HEK293 (cell line): Measurements from ENCODE around the gene PPP6C.
"Not testable (repeated sequence)": the region's sequence is repeated elsewhere in the genome, so short reads cannot be mapped to it uniquely, and the experiment has no call there.

Source experiments
- BCL11A ChIP-seq: fragments of 450-650 bp; formaldehyde crosslinking; IDR thresholded peaks from 2 replicates; pipeline ENCODE4 v1.5.1; 2016; ENCODE audit warnings: low read depth, missing biosample characterization, missing genetic modification characterization
- OVOL3 ChIP-seq: fragments of 450-650 bp; formaldehyde crosslinking; IDR thresholded peaks from 2 replicates; pipeline ENCODE4 v1.5.1; 2016; ENCODE audit warnings: missing biosample characterization, missing genetic modification characterization
- WT1 ChIP-seq: fragments of 450-650 bp; formaldehyde crosslinking; IDR thresholded peaks from 2 replicates; pipeline ENCODE4 v1.5.1; 2016; ENCODE audit warnings: missing biosample characterization, missing genetic modification characterization
- ZNF148 ChIP-seq: fragments of 450-650 bp; formaldehyde crosslinking; IDR thresholded peaks from 2 replicates; pipeline ENCODE4 v1.5.0; 2017; ENCODE audit warnings: missing biosample characterization, missing genetic modification characterization, borderline replicate concordance
- ZNF792 ChIP-seq: fragments of 450-650 bp; formaldehyde crosslinking; IDR thresholded peaks from 2 replicates; pipeline ENCODE4 v1.5.1; 2016; ENCODE audit warnings: missing biosample characterization, missing genetic modification characterization
- ZNF837 ChIP-seq: fragments of 450-650 bp; formaldehyde crosslinking; IDR thresholded peaks from 2 replicates; pipeline ENCODE4 v1.5.1; 2016; ENCODE audit warnings: missing biosample characterization, missing genetic modification characterization
- TF ChIP-seq, protein P1 (sequence below): fragments of 450-650 bp; formaldehyde crosslinking; IDR thresholded peaks from 2 replicates; pipeline ENCODE4 v1.5.1; 2016; ENCODE audit warnings: missing biosample characterization, missing genetic modification characterization

GRCh38 chr9:125234099-125234498 is 44.5 kb upstream of the PPP6C start:
- not testable (repeated sequence) for TF ChIP-seq ZNF792 (tag by site-specific recombination); BCL11A (tag by site-specific recombination); OVOL3; ZNF837 (tag by site-specific recombination); WT1 (tag by site-specific recombination); ZNF148 (tag by site-specific recombination)
- TF ChIP-seq, protein P1, sequence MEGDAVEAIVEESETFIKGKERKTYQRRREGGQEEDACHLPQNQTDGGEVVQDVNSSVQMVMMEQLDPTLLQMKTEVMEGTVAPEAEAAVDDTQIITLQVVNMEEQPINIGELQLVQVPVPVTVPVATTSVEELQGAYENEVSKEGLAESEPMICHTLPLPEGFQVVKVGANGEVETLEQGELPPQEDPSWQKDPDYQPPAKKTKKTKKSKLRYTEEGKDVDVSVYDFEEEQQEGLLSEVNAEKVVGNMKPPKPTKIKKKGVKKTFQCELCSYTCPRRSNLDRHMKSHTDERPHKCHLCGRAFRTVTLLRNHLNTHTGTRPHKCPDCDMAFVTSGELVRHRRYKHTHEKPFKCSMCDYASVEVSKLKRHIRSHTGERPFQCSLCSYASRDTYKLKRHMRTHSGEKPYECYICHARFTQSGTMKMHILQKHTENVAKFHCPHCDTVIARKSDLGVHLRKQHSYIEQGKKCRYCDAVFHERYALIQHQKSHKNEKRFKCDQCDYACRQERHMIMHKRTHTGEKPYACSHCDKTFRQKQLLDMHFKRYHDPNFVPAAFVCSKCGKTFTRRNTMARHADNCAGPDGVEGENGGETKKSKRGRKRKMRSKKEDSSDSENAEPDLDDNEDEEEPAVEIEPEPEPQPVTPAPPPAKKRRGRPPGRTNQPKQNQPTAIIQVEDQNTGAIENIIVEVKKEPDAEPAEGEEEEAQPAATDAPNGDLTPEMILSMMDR (tag by site-specific recombination), result not testable (repeated sequence)
